Testis (tissue), 3 donors: ENCODE measurements around the gene ARHGDIB. TPM values are rescaled to one million over a fixed set of nuclear protein-coding genes. Genes with fewer than 3 reads are reported as not detected.

Experiments used
- DNase-seq: peaks from one replicate; pipeline ENCODE4 v3.0.0-alpha.2; 2019
- H3K27ac ChIP-seq, 2 donors: fragments of 200-600 bp; sonication (generic); one replicate each; pipeline ENCODE4 v1.5.1; 2019
- H3K27me3 ChIP-seq: fragments of 200-600 bp; sonication (generic); one replicate; pipeline ENCODE4 v1.5.1; 2019
- H3K36me3 ChIP-seq: fragments of 200-600 bp; sonication (generic); one replicate; pipeline ENCODE4 v1.5.1; 2017; ENCODE audit warnings: low read depth; ENCODE audit errors: missing control alignments
- H3K4me1 ChIP-seq: fragments of 200-600 bp; sonication (generic); one replicate; pipeline ENCODE4 v1.5.1; 2019
- H3K4me3 ChIP-seq, 2 donors: fragments of 200-600 bp; sonication (generic); one replicate each; pipeline ENCODE4 v1.5.1; 2017 to 2019
- H3K9me3 ChIP-seq: fragments of 200-600 bp; sonication (generic); one replicate; pipeline ENCODE4 v1.5.1; 2017
- CTCF ChIP-seq, 3 experiments: fragments of 450-650 bp in 2 of 3; fragments of 200-600 bp in 1 of 3; sonication (generic) in 1 of 3; IDR thresholded peaks; one replicate each; pipeline ENCODE4 v1.5.1; 2016 to 2019; ENCODE audit warnings: antibody characterized with exemption in 3 of 3, mild to moderate bottlenecking in 2 of 3, moderate library complexity in 1 of 3
- POLR2A ChIP-seq: fragments of 450-650 bp; IDR thresholded peaks from one replicate; pipeline ENCODE4 v1.6.1; 2017; ENCODE audit warnings: antibody characterized with exemption, mild to moderate bottlenecking, moderate library complexity
- WGBS, 2 donors: methylation state at CpG; one replicate each; pipeline ENCODE4 v1.1.5; 2018; 5-methylcytosine and 5-hydroxymethylcytosine counted together
- intact Hi-C: fragments of 100-400 bp; cut with DNase I; formaldehyde crosslinking; loops from one replicate; pipeline ENCODE4 v1.15.1; 2023; ENCODE audit warnings: low total_unique reads
- polyA plus RNA-seq: library from polyadenylated mRNA; stranded (reverse); fragments of 350-450 nt; fragmentation: Illumina TruSeq; extraction: RNeasy Lipid Tissue Mini Kit (QIAGEN cat#74804); gene quantifications from one replicate; pipeline ENCODE4 v1.2.3, GENCODE V29; 2014; ENCODE audit warnings: low read depth, low replicate concordance; ENCODE audit not compliant: insufficient read depth
- total RNA-seq, 2 donors: library from RNA; depleted of rRNA; stranded (reverse); fragments of >200 nt; gene quantifications; one replicate each; pipeline ENCODE4 v1.2.3, GENCODE V29; 2016

The ARHGDIB gene
- total and polyA plus RNA-seq, 3 donors from 2014 or later = 20.2 to 66.3 (median 28.4) TPM

GRCh38 chr12:14901228-14901562 lies 60.2 kb downstream of the ARHGDIB start:
- Histone ChIP-seq H3K4me3 (no peak overlapping the region), H3K4me1 (peaks cover 15% of the 10 kb centered on the region), H3K27me3 (no peaks in the 10 kb centered on the region), H3K9me3 (no peaks in the 10 kb centered on the region), H3K36me3 (no peaks in the 10 kb centered on the region), H3K27ac (peak overlapping the region in 1 of 2 donors; percentile 9)
- no peak for TF ChIP-seq CTCF (IDR thresholded peaks at IDR 0.05)
- no peak for TF ChIP-seq POLR2A
- intact Hi-C loops = no loop called here
- WGBS, 2 donors = 54 to 62% methylated on average over 1 of the region's 1 CpG
- DNase-seq = peak; percentile 33

GRCh38 chr12:14900521-14901227 lies 60.7 kb downstream of the ARHGDIB start:
- TF ChIP-seq POLR2A = no peak

GRCh38 chr12:14896521-14897169 lies 64.8 kb downstream of the ARHGDIB start:
- TF ChIP-seq POLR2A (no peak), CTCF (IDR thresholded peaks at IDR 0.05) (no peak)
- Histone ChIP-seq H3K27ac (peak overlapping the region in 1 of 2 donors; percentile 12), H3K4me1 (peaks cover 17% of the 10 kb centered on the region), H3K36me3 (no peaks in the 10 kb centered on the region), H3K4me3 (no peak overlapping the region), H3K27me3 (no peaks in the 10 kb centered on the region), H3K9me3 (no peaks in the 10 kb centered on the region)
- 51 to 52% methylated on average over 7 of the region's 7 CpGs for WGBS, 2 donors
- no peak for DNase-seq
- intact Hi-C loops = loop anchor here (10.0 kb wide), 2 partner anchors 48 to 52 kb away; partner anchors contain the start of gene ART4

More at GRCh38 chr12:14900521-14901227, 60.7 kb downstream of the ARHGDIB start:
- Histone ChIP-seq H3K36me3 (no peaks in the 10 kb centered on the region), H3K27ac (no peak overlapping the region), H3K4me3 (no peak overlapping the region), H3K9me3 (no peaks in the 10 kb centered on the region), H3K4me1 (peaks cover 15% of the 10 kb centered on the region), H3K27me3 (no peaks in the 10 kb centered on the region)
- 90 to 91% methylated on average over 5 of the region's 5 CpGs for WGBS, 2 donors
- DNase-seq = no peak
- intact Hi-C loops = no loop called here

- peaks cover 10% of the 10 kb centered on the region for H3K4me1 ChIP-seq
- H3K9me3 ChIP-seq = no peaks in the 10 kb centered on the region
- H3K27ac ChIP-seq = peak overlapping the region; percentile 56 to 75
- DNase-seq = peak; percentile 31
- TF ChIP-seq POLR2A (no peak), CTCF (IDR thresholded peaks at IDR 0.05) (no peak)
- H3K4me3 ChIP-seq = no peak overlapping the region
- H3K36me3 ChIP-seq = no peaks in the 10 kb centered on the region
- intact Hi-C loops = loop anchor here (10.0 kb wide), 2 partner anchors 49 to 51 kb away; partner anchors contain the start of gene ART4
- no peaks in the 10 kb centered on the region for H3K27me3 ChIP-seq
- 36 to 45% methylated on average over 5 of the region's 5 CpGs for WGBS, 2 donors
Measured at GRCh38 chr12:14893506-14894250, 67.7 kb downstream of the ARHGDIB start.
